Dedifferentiated amniotic fluid mesenchymal stem cell (primary cell): Measurements from ENCODE around the gene CARS1.
A peak's percentile ranks its signal among the peaks of the same experiment; 100 is the strongest.

ENCODE experiments used
- DNase-seq: peaks from one replicate; pipeline ENCODE4 v3.0.0-alpha.2; 2016; ENCODE audit errors: extremely low spot score

Gene CARS1

GRCh38 chr11:3037945-3038271 lies 19.3 kb downstream of the CARS1 start:
- no peak for DNase-seq

- DNase-seq: peak; percentile 59
Observed at GRCh38 chr11:3037040-3037944, 19.9 kb downstream of the CARS1 start.

DNA sequence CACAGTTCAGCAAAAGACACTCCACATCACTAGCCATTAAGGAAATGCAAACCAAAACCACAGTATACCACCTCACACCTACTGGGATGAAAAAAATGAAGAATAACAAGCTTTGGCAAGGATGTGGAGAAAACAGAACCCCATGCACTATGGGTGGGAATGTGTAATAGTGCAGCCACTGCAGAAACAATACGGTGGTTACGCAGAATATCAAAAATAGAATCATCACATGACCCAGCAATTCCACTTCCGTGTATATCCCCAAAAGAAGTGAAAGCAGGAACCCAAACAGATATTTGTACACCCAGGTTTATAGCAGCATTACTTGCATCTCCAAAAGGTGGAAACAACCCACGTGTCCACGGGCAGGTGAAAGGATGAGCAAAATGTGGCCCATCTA lies 20.8 kb downstream of the CARS1 start:
- DNase-seq: no peak

DNA sequence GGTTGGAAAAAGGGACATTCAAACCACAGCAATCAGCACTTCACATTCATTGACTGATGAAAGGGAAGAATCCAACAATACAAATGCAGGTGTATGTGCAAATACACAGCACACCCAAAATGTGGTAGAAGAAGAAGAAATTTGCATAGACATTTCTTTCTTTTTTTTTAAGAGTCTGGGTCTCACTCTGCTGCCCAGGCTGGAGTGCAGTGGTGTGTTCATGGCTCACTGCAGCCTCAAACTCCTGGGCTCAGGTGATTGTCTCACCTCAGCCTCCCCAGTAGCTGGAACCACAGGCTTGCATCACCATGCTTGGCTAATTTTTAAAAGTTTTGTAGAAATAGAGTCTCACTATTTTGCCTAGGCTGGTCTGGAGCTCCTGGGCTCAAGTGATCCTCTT lies 21.9 kb downstream of the CARS1 start:
- no peak for DNase-seq

DNA sequence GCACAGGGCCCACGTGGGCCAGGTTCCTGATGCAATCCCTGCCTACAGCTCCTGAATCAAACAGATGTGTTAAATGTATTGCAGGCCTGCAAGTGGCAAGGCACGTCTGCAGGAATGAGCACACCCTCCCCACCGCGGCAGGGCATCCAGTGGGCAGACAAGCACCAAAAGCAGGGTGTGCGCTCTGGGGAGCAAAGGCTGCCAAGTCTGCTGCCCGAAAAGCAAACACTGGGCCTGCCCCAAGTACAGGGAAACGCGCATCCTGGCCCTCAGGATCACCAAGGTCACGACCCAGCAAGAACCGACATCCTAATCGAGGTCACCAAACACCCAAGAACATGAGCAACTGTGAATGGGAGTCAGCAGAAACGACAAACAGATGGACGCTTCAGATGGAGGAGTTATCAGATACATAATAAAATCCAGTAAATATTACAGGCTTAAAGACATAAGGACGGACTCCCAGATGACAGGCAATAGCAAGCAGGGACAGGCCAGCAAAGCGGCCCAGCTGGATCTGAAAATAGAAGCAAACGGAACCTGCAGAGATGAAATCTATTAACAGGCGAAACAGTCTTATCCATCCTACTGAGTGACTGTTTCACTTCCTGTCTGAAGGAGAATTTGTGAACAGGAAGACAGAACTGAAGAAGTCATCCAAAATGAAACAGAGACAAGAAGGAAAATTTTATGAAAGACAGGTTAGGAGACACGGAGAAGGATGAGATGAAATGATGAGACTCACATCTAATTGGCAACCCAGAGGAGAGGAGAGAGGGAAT lies 26.7 kb downstream of the CARS1 start:
- DNase-seq: no peak

DNA sequence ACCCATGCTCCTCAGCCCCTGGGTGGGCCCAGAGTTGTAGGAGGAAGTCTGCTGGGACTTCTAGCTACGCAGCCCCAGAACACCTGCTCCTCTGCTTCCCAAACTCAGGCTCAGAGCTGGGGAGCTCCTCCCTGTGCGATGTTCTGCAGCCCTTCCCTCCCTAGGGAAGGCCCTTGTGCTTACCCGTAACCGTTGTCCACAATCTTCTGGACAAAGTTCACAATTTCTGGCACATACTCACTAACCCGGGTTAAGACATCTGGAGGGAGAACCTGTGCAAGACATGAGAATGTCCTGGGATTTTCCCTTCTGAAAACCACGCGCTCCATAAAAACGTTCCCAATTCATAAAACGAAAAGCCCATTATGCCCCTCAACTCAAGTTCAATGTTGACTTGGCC lies 28.4 kb downstream of the CARS1 start:
- DNase-seq: no peak

DNA sequence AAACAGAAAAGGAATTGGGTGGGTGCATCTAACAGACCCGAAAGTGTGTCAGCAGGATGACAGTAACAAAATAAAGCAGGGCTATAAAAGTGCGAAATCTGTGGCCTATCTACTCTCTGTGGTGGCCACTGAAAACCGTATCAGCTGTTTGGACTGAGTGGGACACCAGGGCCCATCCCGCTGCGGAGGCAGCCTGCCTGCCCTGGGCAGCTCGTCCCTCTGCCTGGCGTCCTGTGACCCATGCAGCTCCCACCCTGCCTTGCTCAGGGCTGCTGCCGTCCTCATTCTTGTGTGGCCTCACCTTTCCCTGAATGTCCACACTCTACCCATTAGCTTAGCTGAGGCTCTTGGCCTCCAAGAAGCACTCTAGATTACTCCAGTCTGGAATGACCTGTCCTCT lies 30.4 kb downstream of the CARS1 start:
- DNase-seq: no peak

DNA sequence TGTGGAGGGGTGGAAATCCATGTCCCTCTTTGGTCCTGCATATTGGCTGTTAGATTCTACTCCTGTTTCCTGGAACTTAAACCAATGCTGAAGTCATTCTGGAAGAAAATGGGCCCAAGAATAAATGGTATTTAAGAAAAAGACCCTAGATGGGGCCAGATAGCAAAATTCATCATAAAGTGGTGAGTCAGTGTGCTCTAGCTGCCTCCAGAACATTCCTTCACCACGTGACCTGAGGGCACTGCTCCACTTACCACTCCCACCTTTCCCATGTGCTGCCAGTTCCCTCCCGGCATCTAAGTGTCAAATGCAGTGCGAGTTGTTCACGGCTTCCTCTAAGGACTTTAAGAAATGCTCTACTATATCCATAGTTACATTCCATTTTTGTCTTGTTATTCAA lies 34.2 kb downstream of the CARS1 start:
- DNase-seq: peak; percentile 35

GRCh38 chr11:3022300-3022967 lies 34.8 kb downstream of the CARS1 start:
- DNase-seq: no peak

DNA sequence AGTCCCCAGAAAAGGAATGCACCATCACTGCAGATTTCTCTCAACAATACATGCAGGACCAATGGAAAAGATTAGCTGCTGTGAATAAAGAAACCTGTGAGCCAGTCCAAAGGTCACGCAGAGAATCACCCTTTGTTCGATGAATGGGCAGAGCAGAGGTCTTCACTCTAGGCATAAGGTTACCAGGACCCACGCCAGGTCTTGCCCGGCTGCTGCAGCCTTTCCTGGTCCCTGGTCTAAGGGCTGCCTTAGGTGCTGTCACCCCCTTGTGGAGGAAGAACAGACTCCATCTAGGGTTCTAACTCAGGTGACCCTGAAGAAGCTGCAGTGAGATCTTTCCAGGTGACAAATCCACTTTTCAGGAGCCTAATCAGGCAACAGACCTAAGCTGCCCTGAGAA lies 36.1 kb downstream of the CARS1 start:
- no peak for DNase-seq

- DNase-seq: no peak
Observed at GRCh38 chr11:3020011-3020410, 37.2 kb downstream of the CARS1 start.

DNA sequence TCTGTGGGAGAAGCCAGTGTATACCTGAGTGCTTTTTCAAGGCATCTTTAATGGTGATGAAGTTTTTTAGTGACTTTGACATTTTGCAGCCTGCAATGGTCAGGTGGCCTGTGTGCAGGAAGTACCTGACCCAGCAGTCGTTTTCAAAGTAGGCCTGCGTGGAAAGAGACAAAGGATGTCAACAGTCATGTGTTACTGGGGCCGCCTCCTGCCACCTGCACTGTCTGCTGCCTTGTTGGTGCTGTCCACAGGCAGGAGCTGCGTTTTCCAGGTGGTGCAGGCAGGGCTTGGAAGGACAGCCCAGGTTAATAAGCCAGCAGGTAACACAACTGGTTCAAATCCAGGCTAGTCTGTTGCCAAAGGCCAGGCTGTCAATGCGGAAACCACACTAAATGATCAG lies 38.6 kb downstream of the CARS1 start:
- DNase-seq: no peak

DNA sequence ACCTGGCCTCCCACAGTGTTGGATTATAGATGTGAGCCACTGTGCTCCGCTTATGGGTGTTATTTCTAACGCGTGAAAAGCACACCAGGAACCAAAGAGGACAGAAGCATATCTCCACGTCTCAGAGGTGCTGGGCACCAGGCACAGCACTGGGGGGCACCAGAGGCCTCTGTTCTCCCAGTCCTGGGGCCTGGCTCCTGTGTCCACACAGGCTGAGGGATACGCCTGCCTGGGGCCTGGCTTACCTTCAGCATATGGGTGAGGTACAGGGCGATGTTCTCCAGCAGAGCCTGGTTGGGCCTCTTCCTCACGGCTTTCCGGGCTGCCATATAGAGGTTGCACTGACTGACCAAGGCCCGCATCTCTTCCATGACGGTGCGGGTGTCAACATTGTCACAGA lies 40.4 kb downstream of the CARS1 start:
- DNase-seq: no peak

DNA sequence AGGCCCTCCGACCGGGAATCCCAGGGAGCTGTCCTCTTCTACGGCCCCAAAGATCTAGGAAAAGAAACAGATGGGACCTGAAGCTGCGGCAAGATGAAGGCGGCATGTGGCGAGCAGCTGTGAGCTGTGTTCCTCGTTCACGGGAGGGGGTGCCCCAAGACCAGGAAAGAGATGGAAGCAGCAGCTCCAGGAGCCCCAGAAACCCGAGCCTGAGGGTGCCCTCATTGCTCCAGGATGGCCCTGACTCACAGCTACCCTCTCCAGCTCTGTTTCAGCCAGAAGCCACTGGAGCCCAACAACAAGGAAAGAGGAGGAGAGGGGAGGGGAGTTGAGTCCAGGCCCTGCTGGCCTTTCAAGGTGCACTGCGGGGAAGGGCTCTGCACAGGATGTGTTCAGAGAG lies 41.4 kb downstream of the CARS1 start:
- no peak for DNase-seq

- DNase-seq: no peak
Observed at GRCh38 chr11:3014943-3015342, 42.3 kb downstream of the CARS1 start.

GRCh38 chr11:3014057-3014938 lies 42.9 kb downstream of the CARS1 start:
- no peak for DNase-seq

GRCh38 chr11:3011891-3012885 lies 45.0 kb downstream of the CARS1 start:
- no peak for DNase-seq

DNA sequence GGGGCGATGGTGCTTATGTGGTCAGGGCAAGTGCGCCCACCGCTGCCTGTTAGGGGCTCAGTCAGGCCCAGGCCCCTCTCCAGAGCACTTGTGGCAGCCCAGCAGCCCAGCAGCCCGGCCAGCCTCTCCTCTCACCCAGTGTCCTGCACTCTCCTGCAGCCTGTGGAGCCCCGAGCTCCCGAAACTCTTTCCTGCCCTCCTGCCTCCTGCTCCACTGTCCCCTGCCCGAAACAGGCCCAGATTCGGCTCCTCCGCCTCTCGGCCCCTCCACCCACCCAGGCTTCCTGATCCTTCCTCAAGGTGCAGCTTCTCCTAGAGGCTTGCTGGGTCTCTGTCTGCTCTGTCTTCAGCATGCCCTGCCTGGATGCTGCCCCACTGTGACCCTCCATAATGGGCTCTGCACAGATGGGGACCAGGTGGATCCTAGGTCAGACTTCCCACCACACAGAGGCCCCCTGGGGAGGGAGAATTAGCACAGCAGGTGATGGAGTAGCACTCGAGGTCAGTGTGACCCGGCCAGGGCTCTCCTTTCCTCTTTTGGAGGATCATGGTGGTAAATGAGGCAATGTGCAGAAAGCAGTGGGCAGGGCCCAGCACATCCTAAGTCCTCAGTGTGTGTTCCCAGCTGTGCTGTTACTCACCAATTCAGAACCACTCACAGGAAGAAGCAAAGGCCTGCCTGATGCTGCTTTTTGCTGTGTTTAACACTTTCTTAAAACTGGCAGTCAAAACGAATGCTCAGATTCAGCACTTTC lies 46.5 kb downstream of the CARS1 start:
- no peak for DNase-seq

DNA sequence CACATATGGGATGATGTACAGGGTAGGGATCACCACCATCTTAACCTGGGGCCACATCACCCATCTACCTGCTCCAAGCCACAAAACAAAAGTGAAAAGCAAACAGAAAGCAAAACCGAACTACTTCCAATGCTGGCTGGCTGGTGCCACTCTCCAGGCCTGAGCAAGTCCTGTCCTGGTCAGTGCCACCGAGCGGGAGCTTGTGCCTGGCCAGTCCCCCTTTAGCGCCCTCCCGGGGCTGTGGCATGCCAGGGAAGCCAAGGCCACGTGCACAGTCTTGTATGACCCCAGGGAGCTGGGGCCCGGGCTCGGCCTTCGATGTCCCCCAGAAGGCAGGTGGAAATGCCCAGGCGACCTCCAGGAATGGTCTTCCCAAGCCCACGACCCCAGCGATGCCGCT lies 47.2 kb downstream of the CARS1 start:
- no peak for DNase-seq

- DNase-seq: no peak
Observed at GRCh38 chr11:3009481-3009880, 47.7 kb downstream of the CARS1 start.
